SK-N-SH (cell line): Measurements from ENCODE around the gene KYAT1. TPM values are rescaled to one million over a fixed set of nuclear protein-coding genes. Genes with fewer than 3 reads are reported as not detected.

Experiments
- CTCF ChIA-PET: fragments of 300-600, 350-600 bp; formaldehyde crosslinking; extraction: SDS; loops from one replicate; lab custom pipeline; 2021; lab: Yijun Ruan, JAX
- POLR2A ChIA-PET: fragments of 350-600 bp; sonication (Branson Sonifier 250); formaldehyde crosslinking; extraction: SDS; loops from one replicate; lab custom pipeline; 2020; ENCODE audit warnings: antibody characterized with exemption, inconsistent platforms; lab: Yijun Ruan, JAX
- DNase-seq: peaks from one replicate; pipeline ENCODE4 v3.0.0; 2012
- H2AFZ ChIP-seq: fragments of 200-600 bp; sonication (generic); 2 replicates; pipeline ENCODE4 v1.8.1; 2016; ENCODE audit warnings: antibody characterized with exemption, mild to moderate bottlenecking, low read depth
- H3F3A ChIP-seq: fragments of 200-600 bp; sonication (generic); replicated peaks from 2 replicates; pipeline ENCODE3; 2016; ENCODE audit warnings: antibody characterized with exemption, mild to moderate bottlenecking; ENCODE audit not compliant: insufficient read depth
- H3K27ac ChIP-seq, 2 experiments: fragments of 200-500 bp in 1 of 2; fragments of 200-600 bp in 1 of 2; sonication (Bioruptor generic) in 1 of 2; sonication (generic), shearing (Covaris generic) in 1 of 2; 2 replicates each; pipeline versions ENCODE4 v1.5.1 to v1.6.1; 2014 to 2016; ENCODE audit warnings: low read depth in 2 of 2, inconsistent platforms in 1 of 2, low read length in 1 of 2, mild to moderate bottlenecking in 1 of 2, mixed read lengths in 1 of 2
- H3K27me3 ChIP-seq: fragments of 200-600 bp; sonication (generic), shearing (Covaris generic); 2 replicates; pipeline ENCODE4 v1.6.1; 2016; ENCODE audit warnings: mixed run types; ENCODE audit not compliant: insufficient read depth
- H3K36me3 ChIP-seq, 2 experiments: fragments of 200-500 bp in 1 of 2; fragments of 200-600 bp in 1 of 2; sonication (Bioruptor generic) in 1 of 2; sonication (generic) in 1 of 2; replicated peaks in 1 of 2; 2 replicates each; pipeline versions ENCODE3 to v1.5.1; 2014 to 2016; ENCODE audit warnings: low read length in 1 of 2, mild to moderate bottlenecking in 1 of 2; ENCODE audit not compliant: insufficient read depth in 2 of 2, control insufficient read depth in 1 of 2
- H3K4me1 ChIP-seq, 2 experiments: fragments of 200-500 bp in 1 of 2; fragments of 200-600 bp in 1 of 2; sonication (Bioruptor generic) in 1 of 2; sonication (generic), shearing (Covaris generic) in 1 of 2; 2 replicates each; pipeline versions ENCODE4 v1.5.1 to v1.6.1; 2014 to 2016; ENCODE audit warnings: low read depth in 1 of 2, low read length in 1 of 2, mixed run types in 1 of 2; ENCODE audit not compliant: insufficient read depth in 2 of 2, control insufficient read depth in 1 of 2
- H3K4me2 ChIP-seq: fragments of 200-600 bp; sonication (generic), shearing (Covaris generic); 2 replicates; pipeline ENCODE4 v1.6.1; 2017; ENCODE audit warnings: mixed run types
- H3K4me3 ChIP-seq, 2 experiments: fragments of 200-500 bp in 1 of 2; fragments of 200-600 bp in 1 of 2; sonication (Bioruptor generic) in 1 of 2; sonication (generic), shearing (Covaris generic) in 1 of 2; 2 replicates each; pipeline versions ENCODE4 v1.5.1 to v1.8.1; 2014 to 2016; ENCODE audit warnings: low read depth in 2 of 2, inconsistent platforms in 1 of 2, low read length in 1 of 2, mild to moderate bottlenecking in 1 of 2, mixed read lengths in 1 of 2, moderate library complexity in 1 of 2
- H3K79me2 ChIP-seq: fragments of 200-600 bp; sonication (generic); 2 replicates; pipeline ENCODE4 v1.8.1; 2017; ENCODE audit warnings: mild to moderate bottlenecking; ENCODE audit not compliant: insufficient read depth
- H3K9ac ChIP-seq: fragments of 200-600 bp; sonication (generic); 2 replicates; pipeline ENCODE4 v1.6.1; 2017; ENCODE audit warnings: mixed run types
- H3K9me2 ChIP-seq: fragments of 200-600 bp; sonication (generic); 2 replicates; pipeline ENCODE4 v1.6.1; 2017; ENCODE audit warnings: mixed run types
- H3K9me3 ChIP-seq: fragments of 200-600 bp; sonication (generic); 2 replicates; pipeline ENCODE4 v1.6.1; 2017; ENCODE audit warnings: mixed run types, mild to moderate bottlenecking, moderate library complexity
- H4K20me1 ChIP-seq: fragments of 200-600 bp; sonication (generic); 2 replicates; pipeline ENCODE4 v1.6.1; 2017; ENCODE audit warnings: mild to moderate bottlenecking, mixed run types; ENCODE audit not compliant: insufficient read depth
- FOXJ3 ChIP-seq: sonication (generic); formaldehyde crosslinking; IDR thresholded peaks from 2 replicates; pipeline ENCODE4 v1.5.1; 2020; ENCODE audit warnings: mild to moderate bottlenecking, missing genetic modification reagents
- GATA2 ChIP-seq: sonication (generic); formaldehyde crosslinking; IDR thresholded peaks from 2 replicates; pipeline ENCODE4 v1.5.0; 2020; ENCODE audit warnings: mild to moderate bottlenecking, missing genetic modification reagents
- JUND ChIP-seq: IDR thresholded peaks from 2 replicates; pipeline ENCODE4 v1.4.0; 2012
- MEF2A ChIP-seq: IDR thresholded peaks from 2 replicates; pipeline ENCODE4 v1.4.0; 2012; ENCODE audit warnings: low read depth, borderline replicate concordance
- MXI1 ChIP-seq: IDR thresholded peaks from 2 replicates; pipeline ENCODE4 v1.6.1; 2012; ENCODE audit warnings: mild to moderate bottlenecking, low read depth, low read length, improper control_type of control experiment
- REST ChIP-seq: IDR thresholded peaks from 2 replicates; pipeline ENCODE4 v1.6.1; 2012; ENCODE audit warnings: mild to moderate bottlenecking, low read depth, low read length, moderate library complexity
- RFX5 ChIP-seq: IDR thresholded peaks from 2 replicates; pipeline ENCODE4 v1.6.1; 2012; ENCODE audit warnings: mild to moderate bottlenecking, improper control_type of control experiment, low read length
- SIN3A ChIP-seq: IDR thresholded peaks from 2 replicates; pipeline ENCODE4 v1.6.1; 2012; ENCODE audit warnings: low read depth, mild to moderate bottlenecking, low read length, moderate library complexity, borderline replicate concordance
- TAF1 ChIP-seq: IDR thresholded peaks from 2 replicates; pipeline ENCODE4 v1.6.1; 2012; ENCODE audit warnings: low read depth, mild to moderate bottlenecking, low read length, moderate library complexity, borderline replicate concordance
- USF2 ChIP-seq: fragments of 150-350 bp; IDR thresholded peaks from 2 replicates; pipeline ENCODE4 v1.6.1; 2017; ENCODE audit warnings: antibody characterized with exemption, low read length, low read depth, borderline replicate concordance
- YY1 ChIP-seq: IDR thresholded peaks from 2 replicates; pipeline ENCODE4 v1.4.0; 2012; ENCODE audit warnings: low read depth, mild to moderate bottlenecking
- ZBTB33 ChIP-seq: IDR thresholded peaks from 2 replicates; pipeline ENCODE4 v1.4.0; 2012; ENCODE audit warnings: low read depth, borderline replicate concordance
- WGBS: methylation state at CpG from one replicate; pipeline ENCODE4 v1.1.6; 2017; ENCODE audit warnings: low lambda C conversion rate; 5-methylcytosine and 5-hydroxymethylcytosine counted together
- polyA plus RNA-seq, 3 experiments: library from polyadenylated mRNA; depleted of rRNA; stranded (reverse); fragments of >200 nt; gene quantifications; 2 replicates each; pipeline ENCODE4 v1.2.3, GENCODE V29; 2012

Gene KYAT1
- polyA plus RNA-seq, 1 of the 3 experiments (the other 2 are of a cell fraction): 9.4 TPM

GRCh38 chr9:128841694-128842492, 39.9 kb downstream of the KYAT1 start:
- no peak overlapping the region for H3K4me2 ChIP-seq
- no peaks in the 10 kb centered on the region for H4K20me1 ChIP-seq
- 87% methylated on average over 12 of the region's 12 CpGs for WGBS
- H3K9ac ChIP-seq: no peak overlapping the region
- H3K9me3 ChIP-seq: no peaks in the 10 kb centered on the region
- ChIA-PET CTCF (interaction anchor here (1.0 to 6.5 kb wide), 2 partner anchors 23 to 86 kb away, joined by 4 to 47 read pairs; partner anchors contain the start of gene ENDOG), POLR2A (no interaction called here)
- TF ChIP-seq JUND (no peak), ZBTB33 (no peak), MXI1 (no peak), USF2 (no peak), REST (no peak), MEF2A (no peak), GATA2 (no peak), TAF1 (no peak), RFX5 (no peak), YY1 (no peak), SIN3A (no peak), FOXJ3 (CRISPR knock-in tag) (no peak)
- H3K4me1 ChIP-seq: peaks cover 0 to 18% of the 10 kb centered on the region in 2 experiments; a peak in 1 of 4 replicates
- no peak overlapping the region for H3K4me3 ChIP-seq
- H3K79me2 ChIP-seq: no peaks in the 10 kb centered on the region
- H3K36me3 ChIP-seq: no peaks in the 10 kb centered on the region
- H2AFZ ChIP-seq: no peak overlapping the region
- H3K27ac ChIP-seq: no peak overlapping the region
- H3K27me3 ChIP-seq: no peaks in the 10 kb centered on the region
- H3F3A ChIP-seq: no peaks in the 10 kb centered on the region
- H3K9me2 ChIP-seq: no peaks in the 10 kb centered on the region
- no peak for DNase-seq
